LHCN-M2 (cell line): ENCODE measurements around the gene PDSS1. TPM values are rescaled to one million over a fixed set of nuclear protein-coding genes. Genes with fewer than 3 reads are reported as not detected.
"Not testable (repeated sequence)": the region's sequence is repeated elsewhere in the genome, so short reads cannot be mapped to it uniquely, and the experiment has no call there.

Experiments used
- DNase-seq: peaks from one replicate; pipeline ENCODE4 v3.0.0-alpha.2; 2012; ENCODE audit warnings: low read depth
- total RNA-seq: library from RNA; depleted of rRNA; stranded (reverse); fragments of >200 nt; gene quantifications from 2 replicates; pipeline ENCODE4 v1.2.3, GENCODE V29; 2014

PDSS1 gene
- total RNA-seq, 1 experiment from 2014 or later: 16.1 TPM

DNA sequence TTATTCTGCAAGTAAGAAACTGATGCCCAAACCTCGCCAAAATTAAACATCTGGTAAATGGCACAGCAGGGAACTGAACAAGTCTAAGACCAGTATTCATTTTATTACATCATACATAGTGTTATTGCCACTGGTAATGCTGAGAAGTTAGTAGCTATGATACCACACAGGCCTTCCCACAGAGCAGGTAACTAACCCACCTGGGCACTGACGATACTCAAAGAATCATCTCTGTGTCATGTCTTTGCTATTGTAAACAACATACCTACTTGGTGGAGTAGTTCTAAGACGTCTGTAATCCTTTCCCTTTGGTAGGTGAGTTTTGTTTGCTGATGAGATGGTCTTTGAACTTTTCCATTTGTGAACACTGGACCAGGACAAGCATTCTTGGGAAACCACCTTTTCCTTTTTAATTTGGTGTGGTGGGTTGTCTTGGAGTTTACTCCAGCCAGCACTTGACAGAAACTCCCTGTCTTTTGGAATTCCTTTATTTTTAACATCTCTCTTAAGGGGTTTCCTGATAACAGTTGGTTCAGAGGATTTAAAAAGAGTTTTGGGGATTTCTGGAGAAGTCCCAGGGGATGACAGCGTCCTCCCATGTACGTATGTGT, 40.9 kb downstream of the PDSS1 start:
- DNase-seq: no peak

DNA sequence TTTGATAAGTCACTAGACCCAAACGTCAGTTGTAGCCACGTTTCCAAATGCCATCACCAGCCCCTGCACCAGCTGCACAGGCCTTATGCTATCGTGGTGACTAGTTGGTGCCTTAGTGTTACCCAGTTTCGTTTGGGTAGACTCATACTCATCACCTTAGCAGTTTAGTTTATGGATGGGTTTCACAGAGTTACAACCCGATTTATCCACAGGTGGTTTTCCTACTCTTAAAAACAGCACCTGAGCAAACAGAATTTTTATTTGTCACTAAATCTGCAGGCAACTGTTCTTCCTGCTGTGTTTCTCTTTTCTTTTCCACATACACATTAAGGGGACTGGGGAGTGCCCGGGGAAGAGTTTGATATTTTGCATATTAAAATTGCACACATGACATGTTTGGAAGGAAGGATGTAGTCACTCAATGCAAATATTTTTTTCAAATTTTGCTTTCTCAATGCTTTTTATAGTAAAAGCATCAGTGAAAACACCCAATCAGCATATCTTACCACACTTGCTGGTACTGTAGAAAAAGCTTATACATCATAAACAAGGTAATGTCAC, 41.6 kb downstream of the PDSS1 start:
- DNase-seq: no peak

DNA sequence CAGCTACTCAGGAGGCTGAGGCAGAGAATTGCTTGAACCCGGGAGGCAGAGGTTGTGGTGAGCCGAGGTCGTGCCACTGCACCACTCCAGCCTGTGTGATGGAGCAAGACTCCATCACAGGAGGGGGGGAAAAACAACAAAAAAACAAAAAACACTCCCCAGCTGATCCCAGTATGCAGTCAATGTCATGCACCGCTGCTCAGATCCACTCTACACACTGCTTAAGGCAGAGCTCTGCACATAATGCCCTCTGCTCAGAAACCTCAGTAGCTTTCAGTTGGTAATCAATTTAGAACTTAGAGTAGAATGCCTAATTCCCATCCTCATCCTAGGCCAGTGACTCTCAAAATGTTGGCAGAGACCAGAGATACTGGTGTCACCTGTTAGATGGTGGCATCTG, 43.9 kb downstream of the PDSS1 start:
- no peak for DNase-seq

DNA sequence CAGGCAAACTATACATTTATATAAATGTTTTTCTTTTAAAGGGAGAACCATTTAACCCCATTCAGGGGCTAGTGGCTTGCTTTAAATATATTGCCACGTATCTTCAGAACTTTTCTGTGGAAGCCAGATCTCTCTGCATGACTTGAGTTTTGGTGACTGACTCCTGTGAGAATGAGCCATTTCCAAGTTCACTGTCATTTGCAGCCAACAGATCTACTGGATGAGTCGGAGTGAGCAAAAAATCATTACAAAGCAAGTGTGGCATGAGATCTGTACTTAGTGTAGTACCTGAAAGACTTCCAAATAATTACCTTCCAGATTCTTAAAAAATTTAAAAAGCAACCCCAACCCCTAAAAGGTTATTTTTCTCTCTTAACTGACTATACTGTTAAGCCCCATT, 45.6 kb downstream of the PDSS1 start:
- DNase-seq: no peak

DNA sequence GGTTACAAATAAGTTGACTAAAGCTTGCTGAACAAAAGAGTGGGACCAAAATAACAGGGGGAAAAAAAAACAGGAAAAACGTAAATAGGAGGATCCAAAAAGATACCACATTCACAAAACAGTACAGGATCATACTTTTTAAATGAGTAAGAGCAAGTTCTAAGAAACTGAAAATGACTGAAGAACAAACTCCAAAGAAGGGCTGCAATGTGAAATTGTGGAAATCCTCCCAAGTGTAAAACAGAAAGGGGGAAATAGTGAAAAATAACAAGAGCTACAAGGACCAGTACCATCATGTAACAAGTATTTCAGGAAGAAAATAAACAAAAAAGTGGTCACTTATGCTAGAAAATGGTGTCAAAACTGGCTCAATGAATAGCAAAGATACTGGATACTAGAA, 46.3 kb downstream of the PDSS1 start:
- no peak for DNase-seq

DNA sequence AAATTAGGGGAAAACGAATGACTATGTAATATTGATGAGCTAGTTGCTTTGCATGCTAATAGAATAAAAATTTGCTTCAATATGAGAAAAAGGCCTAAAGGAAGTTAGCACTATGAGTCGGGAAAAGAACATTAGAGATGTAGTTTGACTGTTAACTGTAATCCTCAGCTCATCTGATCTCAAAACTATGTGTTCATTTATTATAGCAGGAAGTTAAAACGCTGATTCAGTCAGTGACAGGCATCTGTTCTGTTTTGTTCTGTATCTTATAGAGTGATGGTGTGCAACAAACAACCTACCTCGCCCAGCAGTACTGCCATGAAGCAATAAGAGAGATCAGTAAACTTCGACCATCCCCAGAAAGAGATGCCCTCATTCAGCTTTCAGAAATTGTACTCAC, 48.6 kb downstream of the PDSS1 start:
- DNase-seq: no peak

DNA sequence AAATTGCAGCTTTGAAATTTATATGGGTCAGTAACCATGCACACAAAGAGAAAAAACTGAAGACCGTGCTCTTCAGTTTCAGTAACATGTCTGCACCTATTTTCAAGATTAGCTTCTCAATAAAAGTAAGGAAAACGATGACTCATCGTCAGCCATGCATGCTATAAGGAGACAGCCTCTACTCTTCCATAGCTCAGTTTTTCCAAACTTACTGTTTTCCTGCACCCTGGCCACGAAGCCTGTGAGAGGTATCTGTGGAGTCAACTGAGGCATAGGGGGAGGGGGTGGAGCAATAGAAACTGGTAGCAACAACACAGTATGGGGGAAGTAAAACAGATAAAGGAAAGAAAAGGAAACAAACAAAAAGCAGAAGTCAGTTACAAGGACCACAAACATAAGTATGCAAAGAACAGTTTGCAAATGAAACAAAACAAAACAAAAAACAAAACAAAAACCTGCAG, 58.0 kb downstream of the PDSS1 start:
- DNase-seq: peak; percentile 31

DNA sequence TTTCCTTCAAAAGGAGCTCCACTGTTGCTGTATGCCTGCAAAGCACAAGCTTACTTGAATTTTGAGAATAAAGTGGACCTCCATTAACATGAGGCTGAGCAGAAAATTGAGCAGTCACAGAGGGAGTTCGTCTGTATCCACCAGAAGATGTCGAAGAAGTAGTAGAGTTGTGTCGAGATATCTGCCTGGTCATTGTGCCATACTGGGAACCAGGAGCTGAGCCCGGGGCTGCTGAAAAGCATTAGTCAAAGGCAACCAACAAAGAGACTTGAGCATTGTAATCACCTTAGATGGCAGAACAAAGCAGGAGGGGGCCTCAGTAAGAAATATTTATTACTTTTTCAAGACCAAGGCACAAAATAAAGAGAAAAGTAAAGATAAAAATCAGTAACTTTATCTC, 61.5 kb downstream of the PDSS1 start:
- DNase-seq: no peak

DNA sequence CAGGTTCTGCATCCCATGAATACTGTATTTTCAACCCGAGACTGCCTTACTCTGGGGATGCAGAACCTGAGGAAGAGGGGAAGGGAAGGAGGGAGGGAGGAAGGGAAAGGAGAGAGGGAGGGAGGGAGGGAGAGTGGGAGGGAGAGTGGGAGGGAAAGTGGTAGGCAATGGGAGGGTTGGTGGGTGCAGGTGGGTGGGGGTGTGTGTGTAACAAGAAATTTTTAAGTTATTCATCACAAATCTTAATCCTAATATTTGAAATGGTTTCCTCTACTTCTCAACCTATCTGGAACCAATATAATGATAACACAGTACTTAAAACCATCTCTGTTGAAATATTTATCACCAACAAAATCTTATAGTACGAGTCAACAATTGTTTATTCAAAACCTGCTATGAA, 68.0 kb downstream of the PDSS1 start:
- no peak for DNase-seq

DNA sequence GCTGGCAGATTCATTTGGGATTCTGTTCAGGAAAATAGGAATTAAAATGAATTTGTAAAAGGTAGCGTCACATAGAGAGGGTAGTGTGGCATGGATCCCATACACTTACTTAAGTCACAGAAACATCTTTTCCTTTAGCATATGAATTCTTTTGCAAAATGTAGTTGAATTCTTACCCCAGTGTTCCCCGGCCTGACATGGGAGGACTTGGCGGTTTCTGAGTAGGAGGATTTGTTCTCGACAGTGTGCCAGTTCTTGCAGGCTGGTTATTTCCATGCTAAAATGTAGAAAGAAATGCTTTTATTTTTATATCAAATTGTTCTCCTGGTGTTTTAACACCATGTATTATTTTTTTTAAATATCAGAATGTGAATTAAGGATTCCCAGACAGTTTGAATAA, 72.6 kb downstream of the PDSS1 start:
- DNase-seq: no peak

DNA sequence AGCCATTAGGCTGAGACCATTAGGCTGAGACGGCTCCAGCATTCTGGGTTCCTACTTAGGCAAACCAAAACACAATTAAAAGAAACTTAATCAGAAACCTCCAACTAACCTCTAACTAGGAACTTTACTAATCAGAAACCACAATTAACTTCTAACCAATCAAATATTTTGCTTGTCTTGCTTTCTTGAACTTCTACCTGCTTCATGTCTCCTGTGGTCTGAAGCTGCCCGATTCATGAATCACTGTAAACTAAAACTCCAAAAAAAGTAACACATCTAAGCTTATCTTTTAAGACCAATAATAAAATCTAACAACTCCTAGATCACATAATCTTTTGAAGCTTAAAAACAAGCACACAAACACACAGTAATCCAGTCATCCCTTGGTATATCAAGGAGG, 76.1 kb downstream of the PDSS1 start:
- DNase-seq: no peak

DNA sequence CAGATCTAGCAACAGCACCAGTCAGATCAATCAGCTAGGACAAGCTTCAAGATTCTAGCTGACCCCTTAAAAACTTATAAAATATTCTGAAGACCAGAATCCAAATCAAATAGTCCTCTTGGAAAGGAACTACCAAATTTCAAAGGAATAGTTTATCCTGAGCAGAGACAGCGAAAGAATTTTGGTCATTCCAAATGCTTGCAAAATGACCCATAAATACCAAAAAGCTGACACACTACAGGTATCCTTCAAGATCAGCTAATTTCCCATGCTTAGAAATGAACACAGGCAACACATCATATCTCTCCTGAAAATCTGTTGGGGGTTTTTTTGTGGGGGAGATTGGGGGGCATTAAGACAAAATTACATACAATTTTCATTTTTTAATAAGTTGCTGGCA, 78.8 kb downstream of the PDSS1 start:
- DNase-seq: no peak

DNA sequence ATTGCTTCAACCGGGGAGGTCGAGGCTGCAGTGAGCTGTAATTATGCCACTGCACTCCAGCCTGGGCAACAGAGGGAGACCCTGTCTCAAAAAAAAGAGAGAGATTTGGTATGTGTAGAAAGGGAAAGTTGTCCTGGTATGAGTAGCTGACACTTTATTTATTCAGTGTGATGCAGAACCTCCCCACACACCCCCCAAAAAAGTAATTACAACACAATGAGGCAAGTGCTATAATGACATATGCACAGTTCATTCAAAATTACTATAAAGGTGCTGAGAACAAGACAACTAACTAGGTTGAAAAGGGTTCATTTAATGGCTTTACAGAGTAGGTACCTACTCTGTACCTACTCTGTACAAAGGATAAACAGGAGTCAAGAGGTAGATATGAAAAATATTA, 80.2 kb downstream of the PDSS1 start:
- DNase-seq: no peak

DNA sequence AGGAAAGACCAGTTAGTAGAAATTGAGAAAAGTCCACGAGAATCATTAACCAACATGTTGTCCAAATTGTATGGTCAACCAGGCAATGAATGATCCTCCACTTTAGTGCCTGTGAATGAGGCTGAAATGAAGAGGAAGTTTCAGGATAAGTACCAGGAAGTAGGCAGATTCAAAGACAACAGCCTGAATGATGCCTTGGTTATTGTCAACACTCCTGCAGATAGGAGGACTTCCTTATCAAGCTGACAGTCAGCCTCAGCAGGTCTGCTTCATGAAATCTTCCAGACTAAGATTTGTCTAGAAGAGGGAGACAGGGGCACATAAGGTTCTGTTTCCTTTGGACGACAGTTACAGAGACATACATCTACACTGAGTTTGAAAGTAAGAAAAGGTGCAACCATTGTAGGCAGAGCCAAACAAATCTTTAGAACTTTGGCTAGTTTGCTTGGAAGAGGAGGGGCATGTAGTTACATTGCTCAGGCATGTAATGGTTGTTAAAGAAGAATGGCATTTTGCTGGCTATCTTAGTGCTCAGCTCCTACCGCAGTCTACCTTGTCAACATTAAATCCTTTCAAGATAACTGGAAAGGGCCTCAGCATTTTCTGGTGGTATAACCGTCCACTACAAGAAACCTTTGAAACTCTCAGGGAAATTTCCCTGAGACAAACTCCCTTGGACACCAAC, 81.8 kb downstream of the PDSS1 start:
- no peak for DNase-seq

DNA sequence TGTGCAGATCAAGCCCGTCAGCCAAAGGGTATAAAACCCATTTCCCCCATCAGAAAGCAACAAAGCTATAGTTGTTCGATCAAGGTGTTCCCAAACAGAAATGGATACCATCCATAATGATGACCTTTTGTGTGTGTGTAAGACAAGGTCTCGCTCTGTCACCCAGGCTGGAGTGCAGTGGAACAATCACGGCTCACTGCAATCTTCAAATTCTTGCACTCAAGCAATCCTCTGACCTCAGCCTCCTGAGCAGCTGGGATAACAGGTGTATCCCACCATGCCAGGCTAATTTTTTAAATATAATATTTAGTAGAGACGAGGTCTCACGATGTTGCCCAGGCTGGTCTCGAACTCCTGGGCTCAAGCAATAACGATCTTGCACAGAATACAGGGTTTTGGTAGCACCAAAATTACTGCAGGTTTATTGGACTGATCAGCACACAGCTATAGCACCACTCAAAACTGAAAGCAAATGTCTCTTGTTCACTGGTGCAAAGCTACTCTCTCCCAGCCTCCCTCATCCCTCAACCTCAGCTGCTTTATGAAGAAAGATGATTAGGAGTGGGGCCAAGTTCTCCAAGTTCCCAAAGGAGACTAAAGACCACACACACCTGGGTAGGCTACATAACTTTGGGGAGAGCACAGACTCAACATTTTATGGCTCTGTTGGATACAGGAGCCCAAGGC, 82.7 kb downstream of the PDSS1 start:
- no peak for DNase-seq

DNA sequence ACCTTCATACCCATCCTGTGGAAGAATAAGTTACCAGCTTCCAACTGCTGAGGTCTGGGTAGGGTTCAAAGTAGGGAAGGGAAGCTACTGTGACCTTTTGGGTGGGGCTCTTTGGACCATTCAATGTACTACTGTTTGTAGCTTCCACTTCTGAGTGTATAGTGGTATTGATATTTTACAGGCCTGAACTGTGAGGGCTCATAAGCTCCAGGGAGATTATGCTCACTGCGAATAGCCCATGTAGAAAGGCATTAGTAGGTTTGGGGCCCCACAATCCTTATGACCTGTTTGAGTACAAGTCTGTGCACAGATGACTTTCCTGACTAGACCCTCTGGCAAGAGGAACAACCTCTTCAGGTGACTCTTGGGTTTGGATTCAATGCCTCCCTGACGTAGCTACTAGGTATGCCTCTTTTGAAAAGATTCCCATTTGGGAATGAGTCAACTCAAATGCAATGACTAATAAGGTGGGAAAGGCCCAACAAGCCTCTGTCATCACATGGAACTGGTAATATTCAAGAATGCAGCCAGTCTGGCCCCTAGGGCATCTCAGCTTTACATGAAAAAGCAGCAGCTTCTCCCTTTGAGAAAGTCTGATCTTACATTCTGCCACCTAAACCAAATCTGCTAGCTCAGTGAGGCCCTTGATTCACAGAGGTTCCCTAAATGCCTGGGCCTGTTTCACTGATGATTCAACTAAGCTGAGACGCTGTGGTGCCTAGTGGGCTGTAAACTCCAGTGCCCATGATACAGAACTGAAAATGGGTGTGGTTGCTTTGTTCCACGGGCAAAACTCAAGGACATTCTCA, 83.5 kb downstream of the PDSS1 start:
- peak; percentile 82 for DNase-seq

DNA sequence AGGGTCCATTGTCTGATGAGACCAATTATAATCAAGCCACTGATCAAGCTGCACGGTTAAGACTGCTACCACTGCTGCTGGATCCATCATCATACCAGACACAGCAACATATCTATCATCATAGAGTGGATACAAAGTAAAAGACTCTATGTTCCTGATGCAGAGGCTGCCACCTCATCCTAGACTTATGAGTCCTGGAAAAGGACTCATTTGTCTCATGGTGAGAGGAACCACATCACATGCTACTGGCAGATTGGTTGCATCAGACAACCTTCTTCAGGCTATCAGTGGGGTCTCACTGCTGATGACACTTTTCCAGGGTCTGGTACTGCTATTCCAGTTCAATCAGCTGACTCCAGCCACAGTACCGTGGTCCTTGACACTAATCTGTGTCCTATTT, 84.3 kb downstream of the PDSS1 start:
- DNase-seq: peak; percentile 34

DNA sequence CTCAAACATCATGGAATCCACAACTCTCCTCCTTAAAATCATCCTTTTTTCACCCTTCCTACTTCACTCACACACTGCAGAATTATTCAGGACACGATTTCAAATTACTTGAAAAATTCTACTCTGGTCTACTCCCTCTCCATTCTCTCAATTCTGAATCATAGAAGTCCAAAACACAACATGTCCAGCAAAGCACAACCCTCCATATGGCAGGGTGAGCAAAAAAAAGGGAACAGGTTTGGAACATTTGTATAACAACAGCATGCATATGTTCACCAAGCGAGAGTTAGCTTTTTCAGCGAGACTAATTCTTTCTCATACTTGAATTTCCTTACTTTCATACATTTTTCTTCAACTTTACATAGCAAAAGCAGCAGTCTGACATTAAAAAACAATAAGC, 89.9 kb downstream of the PDSS1 start:
- DNase-seq: no peak

DNA sequence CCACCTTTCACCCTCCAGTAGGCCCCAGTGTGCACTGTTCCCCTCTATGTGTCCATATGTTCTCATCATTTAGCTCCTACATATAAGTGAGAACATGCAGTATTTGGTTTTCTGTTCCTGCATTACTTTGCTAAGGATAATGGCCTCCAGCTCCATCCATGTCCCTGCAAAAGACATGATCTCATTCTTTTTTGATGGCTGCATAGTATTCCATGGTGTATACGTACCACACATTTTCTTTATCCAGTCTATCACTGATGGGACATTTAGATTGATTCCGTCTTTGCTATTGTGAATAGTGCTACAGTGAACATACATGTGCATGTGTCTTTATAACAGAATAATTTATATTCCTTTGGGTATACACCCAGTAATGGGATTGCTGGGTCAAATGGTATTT, 92.3 kb downstream of the PDSS1 start:
- not testable (repeated sequence) for DNase-seq

DNA sequence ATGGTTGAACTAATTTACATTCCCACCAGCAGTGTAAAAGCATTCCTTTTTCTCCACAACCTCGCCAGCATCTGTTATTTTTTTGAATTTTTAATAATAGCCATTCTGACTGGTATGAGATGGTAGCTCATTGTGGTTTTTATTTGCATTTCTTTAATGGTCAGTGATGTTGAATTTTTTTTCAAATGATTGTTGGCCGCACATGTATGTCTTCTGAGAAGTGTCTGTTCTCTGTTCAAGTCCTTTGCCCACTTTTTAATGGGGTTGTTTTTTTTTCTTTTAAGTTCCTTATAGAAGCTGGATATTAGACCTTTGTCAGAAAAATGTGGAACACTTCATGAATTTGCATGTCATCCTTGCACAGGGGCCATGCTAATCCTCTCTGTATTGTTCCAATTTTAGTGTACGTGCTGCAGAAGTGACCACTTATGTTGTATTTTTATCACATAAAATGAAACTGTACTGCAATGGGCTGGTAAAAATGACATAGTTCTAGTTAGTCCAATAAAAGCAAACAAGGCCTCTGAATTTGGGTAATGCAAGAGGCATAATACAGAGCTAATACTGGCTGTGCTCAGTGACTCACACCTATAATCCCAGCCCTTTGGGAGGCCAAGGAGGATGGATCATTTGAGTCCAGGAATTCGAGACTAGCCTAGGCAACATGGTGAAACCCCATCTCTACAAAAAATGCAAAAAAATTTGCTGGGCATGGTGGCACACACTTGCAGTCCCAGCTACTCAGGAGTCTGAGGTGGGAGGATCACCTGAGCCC, 92.9 kb downstream of the PDSS1 start:
- DNase-seq: peak; percentile 65
